Activated CD8-positive, alpha-beta memory T cell treated with anti-CD3 and anti-CD28 coated beads, Interleukin-2, amount 50 U/mL, for 24 hours (primary cell): Measurements from ENCODE around the gene AGPAT4.
"Not testable (repeated sequence)": the region's sequence is repeated elsewhere in the genome, so short reads cannot be mapped to it uniquely, and the experiment has no call there.

ENCODE experiments used
- DNase-seq: peaks from one replicate; pipeline ENCODE4 v3.0.0-alpha.2; 2020; ENCODE audit errors: extremely low read depth

The AGPAT4 gene

GRCh38 chr6:161200610-161201370 is 73.1 kb downstream of the AGPAT4 start:
- DNase-seq, result no peak

GRCh38 chr6:161199850-161200249 is 74.0 kb downstream of the AGPAT4 start:
- no peak for DNase-seq

DNA sequence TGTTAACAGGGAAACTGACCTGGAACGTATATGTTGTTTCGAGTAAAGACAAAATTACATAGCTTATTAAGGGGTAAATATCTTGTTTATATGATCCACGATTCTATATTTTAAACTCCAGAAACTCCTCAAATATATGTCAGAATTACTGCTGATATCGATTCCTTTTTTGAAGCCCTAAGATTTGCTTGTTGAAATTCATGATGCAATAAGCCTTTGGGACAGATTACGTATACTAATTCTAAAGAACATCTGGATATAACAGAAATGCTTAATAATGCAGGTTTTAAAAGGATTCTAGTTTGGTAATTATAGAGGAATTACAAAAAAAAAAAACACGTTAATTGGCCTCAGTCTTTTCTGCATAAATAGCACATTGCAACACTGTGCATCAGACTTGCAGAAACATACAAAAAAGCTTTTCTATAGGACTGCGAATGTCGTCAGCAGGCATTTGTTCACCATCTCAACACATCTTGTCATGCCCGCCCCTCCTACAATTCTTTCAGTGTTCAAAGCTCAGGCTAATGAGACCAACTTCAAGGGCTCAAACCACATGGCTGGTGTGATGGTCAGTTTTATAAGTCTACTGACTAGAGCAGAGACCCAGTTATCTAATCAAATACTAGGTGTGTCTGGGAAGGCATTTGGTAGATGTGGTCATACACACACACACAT is 74.9 kb downstream of the AGPAT4 start:
- no peak for DNase-seq

GRCh38 chr6:161198176-161198575 is 75.7 kb downstream of the AGPAT4 start:
- DNase-seq, result no peak

DNA sequence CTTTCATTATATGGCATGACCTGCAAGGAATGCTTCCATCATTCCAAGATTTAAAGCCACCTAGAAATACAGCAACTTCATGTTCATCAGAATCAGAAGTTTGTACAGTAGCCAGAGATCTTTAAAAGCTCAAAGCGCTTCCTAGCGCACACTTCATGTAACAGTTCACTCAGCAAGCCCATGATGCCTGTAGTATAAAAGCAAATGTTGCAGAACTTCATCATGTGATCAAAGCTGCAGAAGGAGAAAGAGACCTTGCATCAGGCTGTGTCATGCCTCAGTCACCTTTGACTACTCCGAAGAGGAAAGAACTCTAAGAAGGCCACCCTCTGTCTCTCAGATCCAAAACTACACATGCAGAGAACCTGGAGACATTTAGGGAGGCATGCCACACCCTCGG is 78.5 kb downstream of the AGPAT4 start:
- no peak for DNase-seq

DNA sequence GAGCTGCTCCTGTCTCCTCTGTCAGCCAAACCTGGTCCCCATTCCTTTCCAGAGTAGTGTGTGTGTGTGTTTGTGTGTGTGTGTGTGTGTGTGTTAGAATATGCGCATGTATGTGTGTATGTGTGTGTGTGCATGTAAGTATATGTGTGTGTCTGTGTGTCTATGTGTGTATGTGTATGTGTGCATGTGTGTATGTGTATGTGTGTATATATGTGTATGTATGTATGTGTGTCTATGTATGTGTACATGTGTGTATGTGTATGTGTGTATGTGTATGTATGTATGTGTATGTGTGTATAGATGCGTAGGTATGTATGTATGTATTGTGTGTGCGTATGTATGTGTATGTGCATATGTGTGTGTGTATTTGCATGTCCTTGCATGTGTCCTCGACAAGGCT is 79.5 kb downstream of the AGPAT4 start:
- DNase-seq, result no peak

GRCh38 chr6:161192636-161193411 is 81.0 kb downstream of the AGPAT4 start:
- DNase-seq, result no peak

- no peak for DNase-seq
These were observed 82.2 kb downstream of the AGPAT4 start for GRCh38 chr6:161191671-161192070.

DNA sequence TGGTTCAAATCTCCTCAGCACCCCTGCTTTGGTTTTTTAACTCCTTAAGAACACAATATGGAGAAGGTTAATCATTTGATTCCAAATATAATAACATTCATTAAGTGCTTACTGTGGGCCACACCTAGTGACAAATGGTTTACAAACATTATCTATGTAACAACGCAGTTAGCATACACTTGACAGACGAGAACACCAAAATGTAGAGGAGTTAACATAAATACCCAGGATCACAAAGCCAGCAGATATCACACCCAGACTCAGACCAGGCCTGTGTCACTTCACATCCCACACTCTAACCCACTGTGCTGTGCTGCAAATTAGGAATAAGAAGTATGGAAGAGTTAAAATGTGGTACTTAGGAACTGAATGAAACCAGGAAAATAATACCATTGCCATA is 82.9 kb downstream of the AGPAT4 start:
- DNase-seq, result no peak

DNA sequence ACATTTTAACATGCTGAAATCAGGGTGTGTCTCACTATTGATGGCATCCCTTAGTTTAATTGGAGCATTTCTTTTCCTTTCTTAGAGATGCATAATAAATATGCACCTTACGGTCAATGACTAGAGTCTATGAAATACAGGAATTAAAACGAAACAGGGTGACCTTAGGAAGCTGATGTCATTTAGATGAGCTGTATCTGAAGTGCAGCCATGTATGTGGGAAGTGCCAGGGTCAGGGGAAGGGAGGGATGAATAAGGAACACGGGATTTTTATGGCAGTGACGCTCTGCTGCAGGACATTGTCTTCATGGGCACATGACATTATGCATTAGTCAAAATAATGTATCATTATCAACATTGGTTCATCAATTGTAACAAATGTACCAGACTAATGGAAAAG is 84.0 kb downstream of the AGPAT4 start:
- no peak for DNase-seq

DNA sequence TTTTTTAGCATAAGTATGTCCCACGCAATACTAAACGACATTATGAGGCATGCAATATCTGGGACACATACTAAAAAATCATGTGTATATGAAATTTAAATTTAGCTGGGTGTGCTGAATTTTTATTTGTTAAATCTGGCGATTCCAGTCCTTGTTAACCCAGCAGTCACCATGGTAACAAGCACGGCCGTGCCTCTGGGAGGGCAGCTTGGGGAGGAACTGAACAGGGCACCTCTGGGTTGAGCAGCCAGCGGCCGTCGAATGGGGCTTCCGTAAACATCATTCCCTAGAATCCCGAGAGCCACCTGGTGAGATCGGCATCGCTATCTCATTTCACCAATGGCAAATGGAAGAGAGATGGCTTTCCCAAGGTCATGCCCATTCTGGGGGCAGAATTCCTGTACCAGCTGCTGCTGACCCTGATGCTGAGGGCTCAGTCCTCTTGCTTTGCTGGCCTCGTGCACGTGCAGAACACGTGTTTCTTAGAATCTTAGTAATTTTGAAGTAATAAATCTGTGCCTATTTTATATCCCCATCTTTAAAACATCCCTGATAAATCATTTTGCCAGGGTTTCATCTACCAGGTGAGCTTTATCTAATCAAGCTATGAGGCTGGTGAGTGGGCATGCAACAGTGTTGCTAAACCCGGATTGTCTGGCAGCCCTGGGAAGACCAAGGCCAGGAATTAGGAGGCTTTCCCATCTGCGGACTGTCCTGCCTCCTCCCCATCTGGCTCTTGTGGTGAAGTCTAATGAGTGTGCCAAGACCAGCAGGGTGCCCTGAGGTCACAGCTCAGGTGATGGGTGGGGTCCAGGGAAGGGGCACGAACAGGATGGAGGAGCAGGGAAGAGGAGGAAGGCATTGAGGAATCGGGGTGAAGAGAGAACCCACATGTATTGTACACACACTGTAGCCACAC is 85.1 kb downstream of the AGPAT4 start:
- no peak for DNase-seq

DNA sequence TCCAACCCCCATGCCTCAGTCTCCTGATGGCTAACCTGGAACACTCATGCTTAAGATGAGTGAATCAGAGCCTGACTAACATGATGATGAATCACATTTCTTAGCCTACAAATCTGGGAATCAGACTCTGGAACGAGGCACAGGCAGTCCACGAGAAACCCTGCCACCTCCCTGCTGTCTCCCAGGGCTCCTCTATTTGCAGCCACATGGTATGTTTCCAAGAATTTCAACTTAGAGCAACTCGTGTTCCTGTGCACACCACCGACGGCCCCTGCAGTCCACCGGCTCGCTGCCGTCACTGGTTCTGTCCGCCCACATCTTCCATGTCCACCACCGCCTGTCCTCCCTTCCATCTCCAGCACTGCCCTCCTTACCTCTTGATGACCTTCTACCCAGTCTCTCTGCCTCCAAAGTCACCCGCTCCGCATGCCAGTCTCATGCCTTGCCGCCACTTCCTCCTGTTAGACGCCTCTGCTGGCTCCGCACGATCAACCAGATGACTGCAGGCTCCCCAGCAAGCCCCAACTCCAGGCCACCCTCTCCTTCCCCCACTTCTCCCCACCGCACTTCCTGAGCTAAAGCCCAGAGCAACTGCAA is 87.6 kb downstream of the AGPAT4 start:
- no peak for DNase-seq

GRCh38 chr6:161181121-161181520 is 92.7 kb downstream of the AGPAT4 start:
- no peak for DNase-seq

- DNase-seq, result not testable (repeated sequence)
These were observed 95.7 kb downstream of the AGPAT4 start for GRCh38 chr6:161178155-161178554.

GRCh38 chr6:161176428-161176827 is 97.4 kb downstream of the AGPAT4 start:
- DNase-seq, result not testable (repeated sequence)

GRCh38 chr6:161172769-161173168 is 101.1 kb downstream of the AGPAT4 start:
- not testable (repeated sequence) for DNase-seq

DNA sequence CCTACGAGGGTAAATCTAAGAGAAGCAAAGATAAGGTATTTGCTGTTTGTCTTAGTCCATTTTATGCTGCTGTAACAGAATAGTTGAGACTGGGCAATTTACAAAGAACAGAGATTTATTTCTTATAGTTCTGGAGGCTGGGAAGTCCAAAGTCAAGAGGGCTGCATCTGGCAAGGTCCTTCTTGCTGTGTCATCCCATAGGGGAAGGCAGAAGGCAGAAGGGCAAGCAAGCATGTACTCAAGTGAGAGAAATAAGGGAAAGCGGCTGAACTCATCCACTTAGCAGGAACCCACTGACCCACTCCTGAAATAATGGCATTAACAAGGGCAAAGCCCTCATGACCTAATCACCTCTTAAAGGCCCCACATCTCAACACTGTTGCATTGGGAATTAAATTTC is 102.7 kb downstream of the AGPAT4 start:
- DNase-seq, result no peak

DNA sequence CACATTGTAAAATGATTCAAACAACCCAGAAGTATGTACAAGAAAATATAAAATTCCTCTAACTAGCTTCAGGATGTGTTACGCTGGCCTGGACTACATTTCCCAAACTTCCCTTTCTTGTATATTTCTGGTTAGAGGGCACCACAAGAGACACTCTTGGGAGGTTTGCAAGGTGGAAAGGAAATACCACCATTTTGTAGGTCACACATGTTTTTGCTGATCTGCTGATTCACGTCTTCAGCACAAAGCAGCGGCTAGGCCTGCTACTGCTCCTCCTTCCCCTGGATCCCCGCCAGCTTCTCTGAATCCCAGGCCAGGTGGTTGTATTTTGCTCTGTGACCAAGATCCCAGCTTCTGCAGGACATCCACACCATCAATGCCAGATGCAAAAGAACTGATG is 104.2 kb downstream of the AGPAT4 start:
- no peak for DNase-seq

DNA sequence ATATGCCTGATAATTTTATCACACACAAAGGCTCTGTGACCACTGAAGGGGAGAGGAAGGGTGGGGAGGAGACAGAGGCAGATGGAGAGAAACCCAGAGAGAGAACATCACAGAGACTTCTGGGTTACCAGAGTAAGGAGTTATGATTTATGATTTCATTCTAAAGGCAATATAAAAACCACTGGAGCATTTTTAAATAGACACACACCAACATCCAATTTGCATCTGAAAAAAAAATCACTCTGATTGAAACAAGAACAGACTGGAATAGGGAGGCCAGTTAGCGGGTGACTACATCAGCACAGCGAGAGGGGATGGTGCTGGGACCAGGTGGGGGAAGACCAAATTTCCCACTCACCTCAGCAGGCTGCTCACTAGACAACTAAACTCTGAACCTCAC is 104.8 kb downstream of the AGPAT4 start:
- DNase-seq, result no peak

DNA sequence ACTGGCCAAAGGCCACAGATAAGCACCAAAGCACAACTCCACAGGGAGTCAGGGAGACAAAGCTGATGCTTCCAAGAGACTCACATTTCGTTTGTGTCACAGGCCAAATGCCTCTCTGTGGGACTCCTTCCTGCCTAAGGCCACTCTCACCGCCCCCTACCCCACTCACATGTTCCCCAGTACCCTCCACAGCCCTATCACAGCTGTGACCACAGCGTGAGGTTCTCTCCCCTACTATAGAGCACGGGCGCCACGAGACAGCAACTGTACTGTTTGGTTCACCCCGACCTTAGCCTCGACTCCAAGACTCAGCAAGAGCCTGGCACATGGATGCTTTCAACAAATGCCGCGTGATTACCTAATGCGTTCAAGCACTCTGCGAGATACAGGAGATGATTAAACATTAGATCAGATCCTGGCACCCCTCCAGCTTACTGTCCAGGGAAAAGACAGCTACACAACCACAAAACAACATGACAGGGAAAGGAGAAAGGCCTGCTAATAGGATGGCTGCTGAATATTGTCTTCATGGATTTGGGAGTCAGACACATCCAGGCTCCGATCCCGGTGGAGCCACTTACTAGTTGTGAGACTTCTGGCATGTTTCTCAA is 105.5 kb downstream of the AGPAT4 start:
- DNase-seq, result no peak

GRCh38 chr6:161166677-161167076 is 107.2 kb downstream of the AGPAT4 start:
- no peak for DNase-seq
